HepG2 (cell line): Measurements from ENCODE around the gene RPH3AL. TPM values are rescaled to one million over a fixed set of nuclear protein-coding genes. Genes with fewer than 3 reads are reported as not detected.
A peak's percentile ranks its signal among the peaks of the same experiment; 100 is the strongest.

Source experiments
- CBFB ChIP-seq: sonication (generic); formaldehyde crosslinking; IDR thresholded peaks from 2 replicates; pipeline ENCODE4 v1.4.0; 2020; ENCODE audit warnings: missing genetic modification reagents
- CHCHD3 ChIP-seq: sonication (generic); formaldehyde crosslinking; IDR thresholded peaks from 2 replicates; pipeline ENCODE4 v1.8.0; 2022; ENCODE audit warnings: mild to moderate bottlenecking, missing genetic modification reagents, moderate library complexity
- FLYWCH1 ChIP-seq: sonication (generic); formaldehyde crosslinking; IDR thresholded peaks from 2 replicates; pipeline ENCODE4 v1.8.1; 2023; ENCODE audit warnings: mild to moderate bottlenecking, missing genetic modification reagents
- GABPB1 ChIP-seq: IDR thresholded peaks from 2 replicates; pipeline ENCODE4 v1.6.1; 2016; ENCODE audit warnings: mild to moderate bottlenecking, missing genetic modification reagents, moderate library complexity, missing compliant biosample characterization
- JUND ChIP-seq: sonication (generic); formaldehyde crosslinking; IDR thresholded peaks from 2 replicates; pipeline ENCODE4 v1.8.0; 2022; ENCODE audit warnings: mild to moderate bottlenecking, missing genetic modification reagents
- MAF1 ChIP-seq: sonication (generic); formaldehyde crosslinking; IDR thresholded peaks from 2 replicates; pipeline ENCODE4 v1.5.0; 2020; ENCODE audit warnings: missing genetic modification reagents, borderline replicate concordance
- MTA1 ChIP-seq: sonication (generic); formaldehyde crosslinking; IDR thresholded peaks from 2 replicates; pipeline ENCODE4 v1.4.0; 2020; ENCODE audit warnings: missing genetic modification reagents, mild to moderate bottlenecking, borderline replicate concordance
- NFYB ChIP-seq: sonication (generic); formaldehyde crosslinking; IDR thresholded peaks from 2 replicates; pipeline ENCODE4 v1.4.0; 2020; ENCODE audit warnings: missing genetic modification reagents
- NR2F1 ChIP-seq, 2 experiments: fragments of 450-650 bp in 1 of 2; formaldehyde crosslinking in 1 of 2; IDR thresholded peaks; 2 replicates each; pipeline versions ENCODE4 v1.5.0 to v1.6.1; 2016 to 2020; ENCODE audit warnings: mild to moderate bottlenecking in 1 of 2, missing compliant biosample characterization in 1 of 2, missing genetic modification reagents in 1 of 2, moderate library complexity in 1 of 2
- RAD51 ChIP-seq: fragments of 450-650 bp; IDR thresholded peaks from 2 replicates; pipeline ENCODE4 v1.6.1; 2016; ENCODE audit warnings: borderline replicate concordance
- REPIN1 ChIP-seq: sonication (generic); formaldehyde crosslinking; IDR thresholded peaks from 2 replicates; pipeline ENCODE4 v1.8.0; 2022; ENCODE audit warnings: missing genetic modification reagents, low read depth, mild to moderate bottlenecking, borderline replicate concordance
- RFXANK ChIP-seq: IDR thresholded peaks from 2 replicates; pipeline ENCODE4 v1.6.1; 2016
- SP1 ChIP-seq, 2 experiments: fragments of 450-650 bp in 1 of 2; sonication (generic) in 1 of 2; formaldehyde crosslinking in 1 of 2; IDR thresholded peaks; 2 replicates each; pipeline versions ENCODE4 v1.4.0 to v1.6.1; 2016 to 2020; ENCODE audit warnings: missing genetic modification reagents in 1 of 2
- SP2 ChIP-seq: sonication (generic); formaldehyde crosslinking; IDR thresholded peaks from 2 replicates; pipeline ENCODE4 v1.5.1; 2020; ENCODE audit warnings: mild to moderate bottlenecking, missing genetic modification reagents
- TBX3 ChIP-seq: fragments of 450-650 bp; IDR thresholded peaks from 2 replicates; pipeline ENCODE4 v1.6.1; 2017; ENCODE audit warnings: antibody characterized with exemption, mild to moderate bottlenecking, inconsistent platforms, borderline replicate concordance
- ZBTB7A ChIP-seq: sonication (generic); formaldehyde crosslinking; IDR thresholded peaks from 2 replicates; pipeline ENCODE4 v1.8.0; 2022; ENCODE audit warnings: mild to moderate bottlenecking, missing genetic modification reagents
- ZFAT ChIP-seq: sonication (generic); formaldehyde crosslinking; conservative IDR thresholded peaks from 2 replicates; pipeline ENCODE4 v1.8.1; 2023; ENCODE audit warnings: missing genetic modification reagents, inconsistent platforms
- ZFP62 ChIP-seq: sonication (generic); formaldehyde crosslinking; IDR thresholded peaks from 2 replicates; pipeline ENCODE4 v1.4.0; 2020; ENCODE audit warnings: missing genetic modification reagents
- ZNF282 ChIP-seq: fragments of 450-650 bp; IDR thresholded peaks from 2 replicates; pipeline ENCODE4 v1.6.1; 2018; ENCODE audit not compliant: partially characterized antibody
- ZNF331 ChIP-seq: sonication (generic); formaldehyde crosslinking; IDR thresholded peaks from 2 replicates; pipeline ENCODE4 v1.4.0; 2020; ENCODE audit warnings: missing genetic modification reagents
- ZNF431 ChIP-seq: sonication (generic); formaldehyde crosslinking; IDR thresholded peaks from 2 replicates; pipeline ENCODE4 v1.9.0; 2022; ENCODE audit warnings: missing genetic modification reagents, low read depth, mild to moderate bottlenecking, borderline replicate concordance
- ZNF501 ChIP-seq: sonication (generic); formaldehyde crosslinking; IDR thresholded peaks from 2 replicates; pipeline ENCODE4 v1.5.1; 2020; ENCODE audit warnings: mild to moderate bottlenecking, moderate library complexity, missing genetic modification reagents
- ZNF556 ChIP-seq: sonication (generic); formaldehyde crosslinking; IDR thresholded peaks from 2 replicates; pipeline ENCODE4 v1.4.0; 2020; ENCODE audit warnings: mild to moderate bottlenecking, missing genetic modification reagents, borderline replicate concordance
- ZNF569 ChIP-seq: sonication (generic); formaldehyde crosslinking; IDR thresholded peaks from 2 replicates; pipeline ENCODE4 v1.5.0; 2020; ENCODE audit warnings: mild to moderate bottlenecking, missing genetic modification reagents, moderate library complexity, borderline replicate concordance
- ZNF577 ChIP-seq: sonication (generic); formaldehyde crosslinking; IDR thresholded peaks from 2 replicates; pipeline ENCODE4 v1.4.0; 2020; ENCODE audit warnings: mild to moderate bottlenecking, low read depth, missing genetic modification reagents, borderline replicate concordance
- ZNF629 ChIP-seq: sonication (generic); formaldehyde crosslinking; conservative IDR thresholded peaks from 2 replicates; pipeline ENCODE4 v1.5.0; 2020; ENCODE audit warnings: missing genetic modification reagents
- ZNF720 ChIP-seq: sonication (generic); formaldehyde crosslinking; IDR thresholded peaks from 2 replicates; pipeline ENCODE4 v1.4.0; 2020; ENCODE audit warnings: missing genetic modification reagents
- ZNF780A ChIP-seq: sonication (generic); formaldehyde crosslinking; IDR thresholded peaks from 2 replicates; pipeline ENCODE4 v1.8.0; 2022; ENCODE audit warnings: mild to moderate bottlenecking, missing genetic modification reagents, moderate library complexity
- polyA plus RNA-seq, 8 experiments: library from polyadenylated mRNA; depleted of rRNA in 3 of 8; stranded (reverse) in 7 of 8; unstranded in 1 of 8; fragments of >200 nt; fragmentation: Illumina TruSeq in 4 of 8; extraction: Trizol in 4 of 8; gene quantifications; 2 replicates each; pipeline versions ENCODE4 v1.2.1 to v1.2.3, GENCODE V29; 2011 to 2016; ENCODE audit warnings: low read depth in 4 of 8, missing spikeins in 1 of 8, mixed read lengths in 1 of 8; ENCODE audit not compliant: insufficient read depth in 1 of 8
- total RNA-seq, 5 experiments: library from RNA; depleted of rRNA; stranded (reverse); fragments of >200 nt; fragmentation: Illumina TruSeq; extraction: Trizol; gene quantifications; 2 replicates each; pipeline ENCODE4 v1.2.3, GENCODE V29; 2016; ENCODE audit warnings: low read depth in 1 of 5
- TF ChIP-seq, protein P1 (sequence below): sonication (generic); formaldehyde crosslinking; IDR thresholded peaks from 2 replicates; pipeline ENCODE4 v1.4.0; 2020; ENCODE audit warnings: missing genetic modification reagents
- TF ChIP-seq, protein P2 (sequence below): sonication (generic); formaldehyde crosslinking; conservative IDR thresholded peaks from 2 replicates; pipeline ENCODE4 v1.8.0; 2022; ENCODE audit warnings: missing genetic modification reagents

RPH3AL gene
- total and polyA plus RNA-seq, 2 of the 13 experiments (the other 11 are each of a cell fraction or from before 2014, with no cell fraction given): 7.8 to 16.4 TPM

DNA sequence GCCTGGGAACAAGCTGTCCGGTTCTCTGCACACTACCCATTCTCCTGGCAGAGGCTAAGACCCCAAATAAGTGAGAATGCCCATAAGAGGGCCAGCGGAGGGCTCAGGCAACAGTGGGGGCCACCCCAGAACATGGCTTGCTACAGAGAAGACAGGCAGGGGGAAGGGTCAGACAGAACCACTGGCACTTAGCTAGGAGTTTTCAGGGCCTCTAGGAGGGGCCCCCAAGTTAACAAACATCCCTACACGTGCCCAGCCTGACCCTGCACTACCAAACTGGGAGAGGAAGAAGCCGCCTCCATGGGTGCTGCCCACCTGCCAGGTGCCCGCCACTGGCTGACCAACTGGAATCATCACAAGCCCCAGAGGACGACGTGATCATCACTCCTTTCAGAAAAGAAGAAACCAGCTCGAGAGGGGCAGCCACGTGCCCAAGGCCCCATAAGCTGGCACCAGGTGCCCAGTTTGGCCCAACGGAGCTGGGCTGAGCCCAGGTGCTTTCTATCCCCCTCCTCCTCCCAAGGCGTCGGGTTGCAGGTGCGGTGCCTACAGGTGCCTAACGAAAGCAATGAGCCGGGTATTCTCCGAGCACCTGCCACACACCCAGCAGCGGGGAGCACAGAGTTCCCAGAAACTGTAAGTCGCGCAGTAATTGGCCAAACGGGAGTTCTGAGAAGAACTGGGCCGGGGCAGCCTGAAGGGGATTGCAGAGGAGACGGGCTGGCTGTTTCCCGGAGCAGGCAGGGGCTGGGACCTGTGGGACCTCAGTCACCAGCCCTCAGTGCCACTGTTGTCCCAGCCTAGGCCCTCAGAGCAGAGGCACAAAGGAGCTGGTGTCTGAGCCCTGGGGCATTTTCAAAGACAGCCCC is 13.2 kb downstream of the RPH3AL start (continued):
- TF ChIP-seq ZNF569: no peak
- TF ChIP-seq JUND (CRISPR knock-in tag): no peak
- TF ChIP-seq, protein P1, sequence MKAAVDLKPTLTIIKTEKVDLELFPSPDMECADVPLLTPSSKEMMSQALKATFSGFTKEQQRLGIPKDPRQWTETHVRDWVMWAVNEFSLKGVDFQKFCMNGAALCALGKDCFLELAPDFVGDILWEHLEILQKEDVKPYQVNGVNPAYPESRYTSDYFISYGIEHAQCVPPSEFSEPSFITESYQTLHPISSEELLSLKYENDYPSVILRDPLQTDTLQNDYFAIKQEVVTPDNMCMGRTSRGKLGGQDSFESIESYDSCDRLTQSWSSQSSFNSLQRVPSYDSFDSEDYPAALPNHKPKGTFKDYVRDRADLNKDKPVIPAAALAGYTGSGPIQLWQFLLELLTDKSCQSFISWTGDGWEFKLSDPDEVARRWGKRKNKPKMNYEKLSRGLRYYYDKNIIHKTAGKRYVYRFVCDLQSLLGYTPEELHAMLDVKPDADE (CRISPR knock-in tag): no peak
- TF ChIP-seq NFYB (CRISPR knock-in tag): no peak
- no peak for TF ChIP-seq ZFAT (CRISPR knock-in tag)
- no peak for TF ChIP-seq RFXANK (CRISPR knock-in tag)
- no peak for TF ChIP-seq ZNF780A (CRISPR knock-in tag)
- no peak for TF ChIP-seq CHCHD3 (CRISPR knock-in tag)
- no peak for TF ChIP-seq MAF1 (CRISPR knock-in tag)
- no peak for TF ChIP-seq FLYWCH1 (CRISPR knock-in tag)
- TF ChIP-seq SP1 (IDR thresholded peaks at IDR 0.05): no peak
- TF ChIP-seq SP1 (CRISPR knock-in tag; IDR thresholded peaks at IDR 0.05): no peak
- TF ChIP-seq ZNF282: no peak
- no peak for TF ChIP-seq ZNF556 (CRISPR knock-in tag)
- no peak for TF ChIP-seq ZFP62 (CRISPR knock-in tag)
- TF ChIP-seq REPIN1 (CRISPR knock-in tag): no peak
- no peak for TF ChIP-seq TBX3
- no peak for TF ChIP-seq ZNF331 (CRISPR knock-in tag)
- no peak for TF ChIP-seq ZNF720 (CRISPR knock-in tag)
- 0 out of 2 replicates have a peak, but pooled peaks have one; percentile 26 for TF ChIP-seq ZNF629 (CRISPR knock-in tag)
- TF ChIP-seq CBFB (CRISPR knock-in tag): no peak
- 0 out of 4 replicates have a peak, but pooled peaks of 1 of the 2 experiments have one; percentile 2 for TF ChIP-seq NR2F1 (CRISPR knock-in tag; IDR thresholded peaks at IDR 0.05)
- peak; percentile 2; the same call in 1 of the 2 replicates for TF ChIP-seq MTA1 (CRISPR knock-in tag)
- TF ChIP-seq ZNF577 (CRISPR knock-in tag): no peak
- no peak for TF ChIP-seq ZBTB7A
- 0 out of 2 replicates have a peak, but pooled peaks have one; percentile 1 for TF ChIP-seq GABPB1 (CRISPR knock-in tag)
- TF ChIP-seq ZNF501 (CRISPR knock-in tag): no peak
- TF ChIP-seq ZNF431 (CRISPR knock-in tag): no peak
- TF ChIP-seq RAD51: no peak
- no peak for TF ChIP-seq SP2
- TF ChIP-seq, protein P2, sequence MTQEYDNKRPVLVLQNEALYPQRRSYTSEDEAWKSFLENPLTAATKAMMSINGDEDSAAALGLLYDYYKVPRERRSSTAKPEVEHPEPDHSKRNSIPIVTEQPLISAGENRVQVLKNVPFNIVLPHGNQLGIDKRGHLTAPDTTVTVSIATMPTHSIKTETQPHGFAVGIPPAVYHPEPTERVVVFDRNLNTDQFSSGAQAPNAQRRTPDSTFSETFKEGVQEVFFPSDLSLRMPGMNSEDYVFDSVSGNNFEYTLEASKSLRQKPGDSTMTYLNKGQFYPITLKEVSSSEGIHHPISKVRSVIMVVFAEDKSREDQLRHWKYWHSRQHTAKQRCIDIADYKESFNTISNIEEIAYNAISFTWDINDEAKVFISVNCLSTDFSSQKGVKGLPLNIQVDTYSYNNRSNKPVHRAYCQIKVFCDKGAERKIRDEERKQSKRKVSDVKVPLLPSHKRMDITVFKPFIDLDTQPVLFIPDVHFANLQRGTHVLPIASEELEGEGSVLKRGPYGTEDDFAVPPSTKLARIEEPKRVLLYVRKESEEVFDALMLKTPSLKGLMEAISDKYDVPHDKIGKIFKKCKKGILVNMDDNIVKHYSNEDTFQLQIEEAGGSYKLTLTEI (CRISPR knock-in tag): no peak
